Mesenchymal stem cell (in vitro differentiated cells and primary cell): ENCODE data around the gene TOPBP1.
A peak's percentile ranks its signal among the peaks of the same experiment; 100 is the strongest.

Source experiments
- DNase-seq: peaks from one replicate; pipeline ENCODE4 v3.0.0-alpha.2; 2013
- H2AFZ ChIP-seq: one replicate; pipeline ENCODE4 v1.6.1; 2013; ENCODE audit warnings: low read depth, mild to moderate bottlenecking, control low read depth, inconsistent platforms, low read length, moderate library complexity
- H2AK5ac ChIP-seq: 2 replicates; pipeline ENCODE4 v1.6.1; 2013; ENCODE audit warnings: low read length, moderate library complexity, mild to moderate bottlenecking, inconsistent platforms; ENCODE audit not compliant: severe bottlenecking
- H2BK120ac ChIP-seq: one replicate; pipeline ENCODE4 v1.6.1; 2013; ENCODE audit warnings: low read depth, mild to moderate bottlenecking, inconsistent platforms, low read length, moderate library complexity
- H2BK12ac ChIP-seq, 2 experiments: one replicate each; pipeline ENCODE4 v1.6.1; 2013; ENCODE audit warnings: inconsistent platforms in 2 of 2, low read length in 2 of 2, mild to moderate bottlenecking in 2 of 2, moderate library complexity in 2 of 2, control low read depth in 1 of 2
- H2BK15ac ChIP-seq: one replicate; pipeline ENCODE4 v1.6.1; 2013; ENCODE audit warnings: mild to moderate bottlenecking, low read depth, inconsistent platforms; ENCODE audit not compliant: poor library complexity, severe bottlenecking
- H2BK5ac ChIP-seq: 2 replicates; pipeline ENCODE4 v1.6.1; 2013; ENCODE audit warnings: low read depth, mild to moderate bottlenecking, low read length, control low read depth, inconsistent platforms; ENCODE audit not compliant: poor library complexity, severe bottlenecking
- H3K14ac ChIP-seq, 2 experiments: one replicate each; pipeline ENCODE4 v1.6.1; 2013; ENCODE audit warnings: inconsistent platforms in 2 of 2, low read length in 2 of 2, control low read depth in 1 of 2, mild to moderate bottlenecking in 1 of 2, moderate library complexity in 1 of 2
- H3K18ac ChIP-seq, 2 experiments: one replicate each; pipeline ENCODE4 v1.6.1; 2013; ENCODE audit warnings: inconsistent platforms in 2 of 2, low read length in 2 of 2, control low read depth in 1 of 2, low read depth in 1 of 2, mild to moderate bottlenecking in 1 of 2
- H3K23ac ChIP-seq, 2 experiments: one replicate each; pipeline ENCODE4 v1.6.1; 2013; ENCODE audit warnings: inconsistent platforms in 2 of 2, low read length in 2 of 2, mild to moderate bottlenecking in 2 of 2, moderate library complexity in 2 of 2, control low read depth in 1 of 2
- H3K27ac ChIP-seq: 2 replicates; pipeline ENCODE4 v1.5.1; 2013; ENCODE audit warnings: mild to moderate bottlenecking, moderate library complexity, low read length, control low read depth, inconsistent platforms; ENCODE audit not compliant: poor library complexity, severe bottlenecking
- H3K27me3 ChIP-seq, 2 experiments: 2 replicates each; pipeline versions ENCODE4 v1.6.1 to v1.7.0; 2013; ENCODE audit warnings: low read length in 2 of 2, mild to moderate bottlenecking in 2 of 2, moderate library complexity in 2 of 2, control low read depth in 1 of 2, inconsistent platforms in 1 of 2; ENCODE audit not compliant: control insufficient read depth in 1 of 2, insufficient read depth in 1 of 2
- H3K36me3 ChIP-seq, 2 experiments: 2 replicates each; pipeline versions ENCODE4 v1.6.1 to v1.7.0; 2013; ENCODE audit warnings: low read length in 2 of 2, control low read depth in 1 of 2, inconsistent platforms in 1 of 2, low read depth in 1 of 2, mild to moderate bottlenecking in 1 of 2; ENCODE audit not compliant: insufficient read depth in 2 of 2, control insufficient read depth in 1 of 2
- H3K4ac ChIP-seq, 2 experiments: one replicate each; pipeline ENCODE4 v1.6.1; 2013; ENCODE audit warnings: inconsistent platforms in 2 of 2, low read length in 2 of 2, mild to moderate bottlenecking in 2 of 2, moderate library complexity in 2 of 2, control low read depth in 1 of 2, low read depth in 1 of 2
- H3K4me1 ChIP-seq: 2 replicates; pipeline ENCODE4 v1.6.1; 2013; ENCODE audit warnings: low read depth, low read length, control low read depth; ENCODE audit not compliant: control insufficient read depth, insufficient read depth
- H3K4me2 ChIP-seq: 2 replicates; pipeline ENCODE4 v1.6.1; 2013; ENCODE audit warnings: low read length, mild to moderate bottlenecking, inconsistent platforms; ENCODE audit not compliant: poor library complexity, severe bottlenecking
- H3K4me3 ChIP-seq, 2 experiments: 2 replicates each; pipeline versions ENCODE4 v1.5.1 to v1.7.0; 2013; ENCODE audit warnings: low read length in 2 of 2, mild to moderate bottlenecking in 2 of 2, control low read depth in 1 of 2, low read depth in 1 of 2; ENCODE audit not compliant: insufficient read depth in 1 of 2
- H3K79me1 ChIP-seq: replicated peaks from 2 replicates; pipeline ENCODE4 v1.6.1; 2013; ENCODE audit warnings: mild to moderate bottlenecking, control low read depth, low read length, inconsistent platforms; ENCODE audit not compliant: poor library complexity, severe bottlenecking
- H3K9ac ChIP-seq: 2 replicates; pipeline ENCODE4 v1.7.0; 2013; ENCODE audit warnings: mild to moderate bottlenecking, low read length, moderate library complexity
- H3K9me3 ChIP-seq: 2 replicates; pipeline ENCODE4 v1.7.0; 2013; ENCODE audit warnings: mild to moderate bottlenecking, low read length; ENCODE audit not compliant: control insufficient read depth
- H4K8ac ChIP-seq: one replicate; pipeline ENCODE4 v1.6.1; 2013; ENCODE audit warnings: inconsistent platforms, mild to moderate bottlenecking, low read length, moderate library complexity
- H4K91ac ChIP-seq: one replicate; pipeline ENCODE4 v1.6.1; 2013; ENCODE audit warnings: mild to moderate bottlenecking, low read length, inconsistent platforms
- WGBS: methylation state at CpG from one replicate; pipeline ENCODE4 v1.1.7; 2013; ENCODE audit warnings: mixed read lengths; 5-methylcytosine and 5-hydroxymethylcytosine counted together

Gene TOPBP1

DNA sequence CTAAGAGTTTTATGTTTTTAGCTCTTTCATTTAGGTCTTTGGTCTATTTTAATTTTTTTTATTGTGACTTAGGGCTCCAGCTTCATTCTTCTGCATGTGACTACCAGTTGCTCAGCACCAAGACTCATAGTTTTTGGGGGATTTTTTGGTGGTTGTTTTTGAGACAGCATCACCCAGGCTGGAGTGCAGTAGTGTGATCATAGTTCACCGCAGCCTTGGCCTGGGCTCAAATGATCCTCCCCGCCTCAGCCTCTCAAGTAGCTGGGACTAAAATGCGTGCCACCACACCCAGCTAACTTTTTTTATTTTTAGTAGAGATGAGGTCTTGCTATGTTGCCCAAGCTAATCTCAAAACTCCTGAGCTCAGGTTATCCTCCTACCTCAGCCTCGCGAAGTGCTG lies 68.9 kb downstream of the TOPBP1 start:
- Histone ChIP-seq H2BK120ac (no peak overlapping the region), H2BK12ac (no peak overlapping the region), H4K91ac (no peak overlapping the region), H2AK5ac (no peak overlapping the region), H3K4me2 (no peak overlapping the region), H3K18ac (no peak overlapping the region), H4K8ac (no peak overlapping the region), H3K27ac (no peak overlapping the region), H3K23ac (no peak overlapping the region), H3K14ac (no peak overlapping the region), H3K4me1 (peaks cover 3% of the 10 kb centered on the region), H2BK5ac (no peak overlapping the region), H3K27me3 (no peaks in the 10 kb centered on the region), H3K9ac (no peak overlapping the region), H3K4me3 (no peak overlapping the region), H3K79me1 (peaks cover 4% of the 10 kb centered on the region), H2AFZ (no peak overlapping the region), H3K4ac (no peak overlapping the region), H2BK15ac (no peak overlapping the region), H3K36me3 (peaks cover 2 to 24% of the 10 kb centered on the region in 2 experiments), H3K9me3 (no peaks in the 10 kb centered on the region)
- DNase-seq = no peak
- 100% methylated on average over 2 of the region's 5 CpGs for WGBS

- 68% methylated on average over 3 of the region's 3 CpGs for WGBS
These were observed 70.4 kb downstream of the TOPBP1 start for GRCh38 chr3:133591271-133591742.

DNA sequence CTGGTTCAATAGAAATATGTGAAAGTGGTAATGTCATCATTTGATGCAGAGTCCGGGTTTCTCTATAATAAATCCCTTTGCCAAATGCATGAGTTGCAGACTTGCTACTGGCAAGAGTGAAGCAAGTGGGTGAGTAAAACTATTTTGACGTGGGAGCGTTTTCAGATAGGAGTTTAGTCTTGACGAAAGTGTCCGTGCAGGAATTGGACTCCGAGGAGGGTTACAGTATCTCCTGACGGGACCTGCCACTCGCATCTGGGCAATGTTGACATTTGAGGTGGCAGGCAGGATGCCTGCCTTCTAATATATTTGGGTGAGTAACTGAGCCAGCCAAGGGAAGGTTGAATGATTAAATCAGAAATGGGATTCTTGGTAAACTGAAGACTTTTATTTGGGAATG lies 72.2 kb downstream of the TOPBP1 start:
- no peak overlapping the region for H2BK15ac ChIP-seq
- H2BK12ac ChIP-seq = no peak overlapping the region
- H3K9me3 ChIP-seq = no peaks in the 10 kb centered on the region
- no peak overlapping the region for H3K4ac ChIP-seq
- H3K18ac ChIP-seq = no peak overlapping the region
- H4K8ac ChIP-seq = peak overlapping the region; percentile 12
- H3K27ac ChIP-seq = no peak overlapping the region
- H3K9ac ChIP-seq = no peak overlapping the region
- no peak overlapping the region for H2BK5ac ChIP-seq
- H3K14ac ChIP-seq = no peak overlapping the region
- H3K4me1 ChIP-seq = peaks cover 6% of the 10 kb centered on the region
- no peak overlapping the region for H3K4me2 ChIP-seq
- no peak overlapping the region for H3K23ac ChIP-seq
- H4K91ac ChIP-seq = no peak overlapping the region
- H2AFZ ChIP-seq = no peak overlapping the region
- H2AK5ac ChIP-seq = no peak overlapping the region
- no peaks in the 10 kb centered on the region for H3K27me3 ChIP-seq
- WGBS = 93% methylated on average over 8 of the region's 8 CpGs
- peaks cover 10 to 55% of the 10 kb centered on the region in 2 experiments for H3K36me3 ChIP-seq
- peaks cover 6% of the 10 kb centered on the region for H3K79me1 ChIP-seq
- no peak overlapping the region for H2BK120ac ChIP-seq
- no peak overlapping the region for H3K4me3 ChIP-seq
- no peak for DNase-seq

More at GRCh38 chr3:133591271-133591742, 70.4 kb downstream of the TOPBP1 start:
- Histone ChIP-seq H2AFZ (no peak overlapping the region), H2BK120ac (no peak overlapping the region), H3K36me3 (peaks cover 3 to 40% of the 10 kb centered on the region in 2 experiments), H4K8ac (no peak overlapping the region), H3K4me2 (no peak overlapping the region), H3K9me3 (no peaks in the 10 kb centered on the region), H3K4me1 (peaks cover 3% of the 10 kb centered on the region), H3K4me3 (no peak overlapping the region), H3K9ac (peak overlapping the region; percentile 28), H3K14ac (no peak overlapping the region), H3K23ac (no peak overlapping the region), H2AK5ac (no peak overlapping the region), H2BK12ac (no peak overlapping the region), H2BK15ac (no peak overlapping the region), H2BK5ac (no peak overlapping the region), H3K27me3 (no peaks in the 10 kb centered on the region), H3K79me1 (peaks cover 4% of the 10 kb centered on the region), H3K4ac (no peak overlapping the region), H3K27ac (peak overlapping the region; percentile 65), H3K18ac (no peak overlapping the region), H4K91ac (no peak overlapping the region)
- DNase-seq = no peak

DNA sequence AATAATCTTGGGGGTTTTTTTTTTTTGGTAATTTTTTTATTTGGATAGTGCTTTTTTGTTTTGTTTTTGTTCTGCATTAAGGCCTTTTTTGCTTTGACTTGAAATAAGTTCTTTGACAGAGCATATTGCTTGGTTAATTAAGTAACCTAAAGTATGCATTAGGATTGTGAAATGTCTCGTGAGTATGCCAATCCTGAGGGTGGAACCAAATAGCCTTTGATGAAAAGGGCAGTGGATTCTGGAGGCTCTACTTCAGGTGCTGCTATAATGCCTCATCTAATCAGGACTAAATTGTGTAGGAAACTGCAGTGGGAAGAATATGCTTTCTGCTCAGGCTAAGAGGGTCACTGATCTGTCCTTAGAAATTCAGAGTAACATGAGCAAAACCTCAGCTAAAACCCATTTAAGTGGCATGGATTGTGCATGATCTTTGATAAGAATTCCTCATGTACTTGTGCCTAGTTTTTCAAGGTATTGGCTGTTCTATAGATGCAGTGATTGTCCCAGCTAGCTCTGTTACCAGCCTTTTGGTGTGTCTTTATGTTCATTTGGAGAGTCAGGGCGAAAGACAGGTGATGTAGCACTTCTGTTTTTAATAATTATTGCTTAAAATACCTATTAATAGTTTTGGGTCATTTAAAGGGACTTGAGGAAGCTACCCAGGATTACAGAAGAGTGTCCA lies 72.8 kb downstream of the TOPBP1 start:
- H2AK5ac ChIP-seq = no peak overlapping the region
- H3K27ac ChIP-seq = no peak overlapping the region
- 84% methylated on average over 1 of the region's 2 CpGs for WGBS
- no peak overlapping the region for H2BK15ac ChIP-seq
- no peak overlapping the region for H3K4ac ChIP-seq
- H3K36me3 ChIP-seq = peaks cover 10 to 61% of the 10 kb centered on the region in 2 experiments
- no peaks in the 10 kb centered on the region for H3K27me3 ChIP-seq
- peaks cover 6% of the 10 kb centered on the region for H3K4me1 ChIP-seq
- DNase-seq = no peak
- no peaks in the 10 kb centered on the region for H3K9me3 ChIP-seq
- no peak overlapping the region for H3K14ac ChIP-seq
- no peak overlapping the region for H3K4me3 ChIP-seq
- H2AFZ ChIP-seq = no peak overlapping the region
- H3K79me1 ChIP-seq = peaks cover 6% of the 10 kb centered on the region
- no peak overlapping the region for H2BK5ac ChIP-seq
- H3K4me2 ChIP-seq = no peak overlapping the region
- peak overlapping the region; percentile 15 for H3K9ac ChIP-seq
- H2BK120ac ChIP-seq = no peak overlapping the region
- H4K8ac ChIP-seq = no peak overlapping the region
- H2BK12ac ChIP-seq = no peak overlapping the region
- H4K91ac ChIP-seq = no peak overlapping the region
- H3K18ac ChIP-seq = no peak overlapping the region
- H3K23ac ChIP-seq = no peak overlapping the region
